HepG2 (cell line): ENCODE results near the gene NFE2L1. TPM values are rescaled to one million over a fixed set of nuclear protein-coding genes. Genes with fewer than 3 reads are reported as not detected.

Experiments used
- CENPX ChIP-seq: sonication (generic); formaldehyde crosslinking; IDR thresholded peaks from 2 replicates; pipeline ENCODE4 v1.9.0; 2021; ENCODE audit warnings: mild to moderate bottlenecking, missing genetic modification reagents, moderate library complexity
- CREB1 ChIP-seq, 2 experiments: fragments of 450-650 bp in 1 of 2; IDR thresholded peaks; 2 replicates each; pipeline ENCODE4 v1.6.1; 2016 to 2017; ENCODE audit warnings: control low read depth in 1 of 2, mild to moderate bottlenecking in 1 of 2, missing compliant biosample characterization in 1 of 2, missing genetic modification characterization in 1 of 2
- CREBL2 ChIP-seq: sonication (generic); formaldehyde crosslinking; IDR thresholded peaks from 2 replicates; pipeline ENCODE4 v1.8.1; 2023; ENCODE audit warnings: missing genetic modification reagents, mild to moderate bottlenecking, borderline replicate concordance
- FOXA1 ChIP-seq, 2 experiments: fragments of 450-650 bp in 1 of 2; sonication (generic) in 1 of 2; formaldehyde crosslinking in 1 of 2; IDR thresholded peaks; 2 replicates each; pipeline versions ENCODE4 v1.4.0 to v1.6.1; 2016 to 2020; ENCODE audit warnings: missing genetic modification reagents in 1 of 2
- XRCC5 ChIP-seq: fragments of 200-400 bp; formaldehyde crosslinking; optimal IDR thresholded peaks from 2 replicates; pipeline ENCODE3; 2017; ENCODE audit warnings: mild to moderate bottlenecking, low read length
- ZNF101 ChIP-seq: sonication (generic); formaldehyde crosslinking; IDR thresholded peaks from 2 replicates; pipeline ENCODE4 v1.4.0; 2020; ENCODE audit warnings: mild to moderate bottlenecking, low read depth, missing genetic modification reagents, borderline replicate concordance
- ZNF354B ChIP-seq: sonication (generic); formaldehyde crosslinking; IDR thresholded peaks from 2 replicates; pipeline ENCODE4 v1.8.0; 2022; ENCODE audit warnings: mild to moderate bottlenecking, missing genetic modification reagents
- ZNF709 ChIP-seq: sonication (generic); formaldehyde crosslinking; IDR thresholded peaks from 2 replicates; pipeline ENCODE4 v1.5.0; 2020; ENCODE audit warnings: mild to moderate bottlenecking, missing genetic modification reagents
- ZNF768 ChIP-seq: sonication (generic); formaldehyde crosslinking; IDR thresholded peaks from 2 replicates; pipeline ENCODE4 v1.4.0; 2020; ENCODE audit warnings: missing genetic modification reagents
- ZZZ3 ChIP-seq: sonication (generic); formaldehyde crosslinking; IDR thresholded peaks from 2 replicates; pipeline ENCODE4 v1.4.0; 2020; ENCODE audit warnings: missing genetic modification reagents, mild to moderate bottlenecking, borderline replicate concordance
- polyA plus RNA-seq, 8 experiments: library from polyadenylated mRNA; depleted of rRNA in 3 of 8; stranded (reverse) in 7 of 8; unstranded in 1 of 8; fragments of >200 nt; fragmentation: Illumina TruSeq in 4 of 8; extraction: Trizol in 4 of 8; gene quantifications; 2 replicates each; pipeline versions ENCODE4 v1.2.1 to v1.2.3, GENCODE V29; 2011 to 2016; ENCODE audit warnings: low read depth in 4 of 8, missing spikeins in 1 of 8, mixed read lengths in 1 of 8; ENCODE audit not compliant: insufficient read depth in 1 of 8
- total RNA-seq, 5 experiments: library from RNA; depleted of rRNA; stranded (reverse); fragments of >200 nt; fragmentation: Illumina TruSeq; extraction: Trizol; gene quantifications; 2 replicates each; pipeline ENCODE4 v1.2.3, GENCODE V29; 2016; ENCODE audit warnings: low read depth in 1 of 5

NFE2L1 gene
- total and polyA plus RNA-seq, 2 of the 13 experiments (the other 11 are each of a cell fraction or from before 2014, with no cell fraction given), result 67.0 to 234 TPM

- TF ChIP-seq CREB1 (IDR thresholded peaks at IDR 0.05) (no peak), CREB1 (CRISPR knock-in tag; IDR thresholded peaks at IDR 0.05) (no peak), CREBL2 (CRISPR knock-in tag) (no peak), FOXA1 (IDR thresholded peaks at IDR 0.05) (no peak), FOXA1 (CRISPR knock-in tag; IDR thresholded peaks at IDR 0.05) (no peak), XRCC5 (peak; percentile 3), ZNF768 (CRISPR knock-in tag) (0 out of 2 replicates have a peak, but pooled peaks have one; percentile 8), ZNF709 (CRISPR knock-in tag) (no peak), ZZZ3 (CRISPR knock-in tag) (0 out of 2 replicates have a peak, but pooled peaks have one; percentile 17), ZNF354B (CRISPR knock-in tag) (no peak), ZNF101 (no peak), CENPX (CRISPR knock-in tag) (no peak)
Measured at GRCh38 chr17:48024149-48025039, 23.8 kb upstream of the NFE2L1 start (continued).
